Keratinocyte (primary cell): Measurements from ENCODE around the gene ACTG1. TPM values are rescaled to one million over a fixed set of nuclear protein-coding genes. Genes with fewer than 3 reads are reported as not detected.

Source experiments
- DNase-seq: peaks from one replicate; pipeline ENCODE4 v3.0.0-alpha.2; 2011; ENCODE audit warnings: low read depth, missing footprints, low spot score
- FAIRE-seq: peaks from 2 replicates; lab custom pipeline; 2011; peaks lifted over from hg19 to GRCh38; lab: Jason Lieb, UNC
- H2AFZ ChIP-seq: 2 replicates; pipeline ENCODE4 v1.6.0; 2012; ENCODE audit warnings: low read length, control low read depth, inconsistent platforms; ENCODE audit not compliant: control insufficient read depth
- H3K27ac ChIP-seq: 2 replicates; pipeline ENCODE4 v1.5.1; 2011; ENCODE audit warnings: low read length; ENCODE audit not compliant: control insufficient read depth, insufficient read depth
- H3K27me3 ChIP-seq: 3 replicates; pipeline ENCODE4 v1.6.0; 2011; ENCODE audit warnings: low read length; ENCODE audit not compliant: control insufficient read depth, insufficient read depth; ENCODE audit errors: extremely low read depth
- H3K36me3 ChIP-seq, 2 experiments: 2 replicates in 1 of 2; 3 replicates in 1 of 2; pipeline ENCODE4 v1.5.1; 2011; ENCODE audit warnings: low read length in 2 of 2, mild to moderate bottlenecking in 1 of 2; ENCODE audit not compliant: control insufficient read depth in 2 of 2, insufficient read depth in 2 of 2; ENCODE audit errors: extremely low read depth in 1 of 2
- H3K4me1 ChIP-seq: 3 replicates; pipeline ENCODE4 v1.5.1; 2011; ENCODE audit warnings: low read length; ENCODE audit not compliant: control insufficient read depth, insufficient read depth; ENCODE audit errors: extremely low read depth
- H3K4me2 ChIP-seq: 3 replicates; pipeline ENCODE4 v1.6.0; 2011; ENCODE audit warnings: low read depth, low read length; ENCODE audit not compliant: control insufficient read depth, insufficient read depth; ENCODE audit errors: extremely low read depth
- H3K4me3 ChIP-seq, 3 experiments: fragments of 200-600 bp in 1 of 3; sonication (generic) in 1 of 3; 2 replicates in 2 of 3; 3 replicates in 1 of 3; pipeline ENCODE4 v1.5.1; 2011 to 2016; ENCODE audit warnings: low read length in 3 of 3, mild to moderate bottlenecking in 3 of 3, control low read depth in 2 of 3, inconsistent platforms in 1 of 3, low read depth in 1 of 3, mixed read lengths in 1 of 3, mixed run types in 1 of 3, moderate library complexity in 1 of 3; ENCODE audit not compliant: control insufficient read depth in 2 of 3, insufficient read depth in 2 of 3; ENCODE audit errors: extremely low read depth in 1 of 3
- H3K79me2 ChIP-seq: 2 replicates; pipeline ENCODE4 v1.6.0; 2012; ENCODE audit warnings: low read length; ENCODE audit not compliant: control insufficient read depth, insufficient read depth
- H3K9ac ChIP-seq: 3 replicates; pipeline ENCODE4 v1.6.0; 2011; ENCODE audit warnings: low read length; ENCODE audit not compliant: control insufficient read depth, insufficient read depth; ENCODE audit errors: extremely low read depth
- H3K9me1 ChIP-seq: 3 replicates; pipeline ENCODE4 v1.6.0; 2011; ENCODE audit warnings: low read length; ENCODE audit not compliant: control insufficient read depth, insufficient read depth; ENCODE audit errors: extremely low read depth
- H3K9me3 ChIP-seq: 2 replicates; pipeline ENCODE4 v1.5.1; 2012; ENCODE audit warnings: low read depth, low read length; ENCODE audit not compliant: control insufficient read depth
- H4K20me1 ChIP-seq: 3 replicates; pipeline ENCODE4 v1.6.0; 2011; ENCODE audit warnings: low read length; ENCODE audit not compliant: control insufficient read depth, insufficient read depth; ENCODE audit errors: extremely low read depth
- EZH2 ChIP-seq: IDR thresholded peaks from one replicate; pipeline ENCODE4 v1.6.1; 2012; ENCODE audit warnings: inconsistent platforms, mild to moderate bottlenecking, low read length, moderate library complexity
- dilution Hi-C: fragments of 300-500 bp; cut with MboI; formaldehyde crosslinking; loops from one replicate; pipeline ENCODE4 v1.7.0; 2020; ENCODE audit warnings: low sequenced_read_pairs; ENCODE audit not compliant: extremely low pct_ligation_motif_present
- polyA plus RNA-seq, 5 experiments: library from polyadenylated mRNA; depleted of rRNA in 3 of 5; stranded (reverse) in 3 of 5; stranded (forward) in 1 of 5; unstranded in 1 of 5; fragments of >200 nt; gene quantifications; 1 replicate in 1 of 5; 2 replicates in 3 of 5; 3 replicates in 1 of 5; pipeline versions ENCODE4 v1.2.1 to v1.2.3, GENCODE V29; 2011 to 2012; ENCODE audit warnings: missing spikeins in 2 of 5, low read depth in 1 of 5, low replicate concordance in 1 of 5
- TF ChIP-seq, protein P1 (sequence below), 3 experiments: IDR thresholded peaks in 1 of 3; conservative IDR thresholded peaks in 1 of 3; optimal IDR thresholded peaks in 1 of 3; 2 replicates in 2 of 3; 3 replicates in 1 of 3; pipeline versions ENCODE3 to v1.5.1; 2011; ENCODE audit warnings: low read length in 3 of 3, mild to moderate bottlenecking in 3 of 3, moderate library complexity in 2 of 3, control low read depth in 1 of 3, inconsistent platforms in 1 of 3; ENCODE audit not compliant: insufficient read depth in 2 of 3; ENCODE audit errors: extremely low read depth in 1 of 3

Gene ACTG1
- polyA plus RNA-seq, 1 donor (not counting 4 experiments of a cell fraction or from before 2014, with no cell fraction given): 1,867 TPM

DNA sequence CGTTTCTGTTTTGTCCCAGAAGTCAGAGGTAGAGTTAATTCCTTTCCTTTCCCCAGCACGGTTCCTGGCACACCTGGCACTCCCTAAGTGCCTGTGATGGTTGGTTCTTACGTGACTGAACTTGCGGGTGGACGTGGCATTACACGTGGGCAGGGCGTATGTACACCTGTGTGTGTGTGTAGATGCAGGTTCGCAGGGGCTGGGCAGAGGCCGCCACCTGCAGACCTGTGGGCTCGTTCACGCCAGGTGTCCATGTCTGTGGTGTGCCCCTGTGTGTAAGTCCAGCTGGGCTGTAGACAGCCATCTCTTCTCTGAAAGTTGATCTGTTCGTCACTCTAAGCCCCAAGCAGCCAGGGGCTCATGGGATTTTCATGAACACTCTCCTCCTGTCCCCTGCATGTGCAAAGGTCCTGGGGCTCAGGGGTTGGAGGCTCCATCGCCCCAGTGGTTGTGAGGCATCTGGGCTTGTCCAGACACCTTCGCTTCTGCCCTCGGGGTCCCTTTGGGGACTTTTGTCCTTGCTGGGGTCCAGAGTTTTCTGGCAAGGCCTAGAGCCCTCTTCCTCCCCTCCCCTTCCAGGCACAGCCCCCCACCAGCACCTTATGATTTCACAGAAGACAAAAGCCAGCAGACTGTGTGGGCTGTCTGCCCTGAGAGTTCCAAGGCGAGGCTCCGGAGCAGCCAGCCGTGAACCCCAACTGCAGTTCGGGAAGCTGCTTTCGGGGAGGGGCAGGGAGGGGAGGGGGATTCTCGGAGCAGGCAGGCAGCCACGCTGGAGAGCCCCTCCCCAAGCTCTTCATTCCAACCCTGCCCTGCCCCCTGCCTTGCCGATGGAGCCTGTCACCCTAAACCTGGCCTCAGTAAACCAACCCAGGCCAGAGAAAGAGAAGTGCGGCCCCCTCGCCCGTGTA lies 10.1 kb upstream of the ACTG1 start:
- no peak for FAIRE-seq
- Histone ChIP-seq H2AFZ (no peak overlapping the region), H3K4me1 (peaks cover 11% of the 10 kb centered on the region), H3K27me3 (peaks cover 40% of the 10 kb centered on the region), H3K27ac (no peak overlapping the region), H3K9me3 (no peaks in the 10 kb centered on the region), H3K4me3 (no peak overlapping the region), H3K9ac (no peak overlapping the region), H3K9me1 (no peaks in the 10 kb centered on the region), H4K20me1 (peaks cover 3% of the 10 kb centered on the region), H3K79me2 (no peaks in the 10 kb centered on the region), H3K4me2 (no peak overlapping the region), H3K36me3 (no peaks in the 10 kb centered on the region)
- DNase-seq: no peak
- TF ChIP-seq, protein P1, sequence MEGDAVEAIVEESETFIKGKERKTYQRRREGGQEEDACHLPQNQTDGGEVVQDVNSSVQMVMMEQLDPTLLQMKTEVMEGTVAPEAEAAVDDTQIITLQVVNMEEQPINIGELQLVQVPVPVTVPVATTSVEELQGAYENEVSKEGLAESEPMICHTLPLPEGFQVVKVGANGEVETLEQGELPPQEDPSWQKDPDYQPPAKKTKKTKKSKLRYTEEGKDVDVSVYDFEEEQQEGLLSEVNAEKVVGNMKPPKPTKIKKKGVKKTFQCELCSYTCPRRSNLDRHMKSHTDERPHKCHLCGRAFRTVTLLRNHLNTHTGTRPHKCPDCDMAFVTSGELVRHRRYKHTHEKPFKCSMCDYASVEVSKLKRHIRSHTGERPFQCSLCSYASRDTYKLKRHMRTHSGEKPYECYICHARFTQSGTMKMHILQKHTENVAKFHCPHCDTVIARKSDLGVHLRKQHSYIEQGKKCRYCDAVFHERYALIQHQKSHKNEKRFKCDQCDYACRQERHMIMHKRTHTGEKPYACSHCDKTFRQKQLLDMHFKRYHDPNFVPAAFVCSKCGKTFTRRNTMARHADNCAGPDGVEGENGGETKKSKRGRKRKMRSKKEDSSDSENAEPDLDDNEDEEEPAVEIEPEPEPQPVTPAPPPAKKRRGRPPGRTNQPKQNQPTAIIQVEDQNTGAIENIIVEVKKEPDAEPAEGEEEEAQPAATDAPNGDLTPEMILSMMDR (optimal IDR thresholded peaks at IDR 0.05 in 1 of 3, IDR thresholded peaks at IDR 0.05 in 1 of 3, conservative IDR thresholded peaks at IDR 0.05 in 1 of 3; ENCODE audit: extremely low read depth in 1 of 3, insufficient read depth in 2 of 3, low read length in 3 of 3): no peak
- TF ChIP-seq EZH2: no peak
- dilution Hi-C loops: no loop called here

DNA sequence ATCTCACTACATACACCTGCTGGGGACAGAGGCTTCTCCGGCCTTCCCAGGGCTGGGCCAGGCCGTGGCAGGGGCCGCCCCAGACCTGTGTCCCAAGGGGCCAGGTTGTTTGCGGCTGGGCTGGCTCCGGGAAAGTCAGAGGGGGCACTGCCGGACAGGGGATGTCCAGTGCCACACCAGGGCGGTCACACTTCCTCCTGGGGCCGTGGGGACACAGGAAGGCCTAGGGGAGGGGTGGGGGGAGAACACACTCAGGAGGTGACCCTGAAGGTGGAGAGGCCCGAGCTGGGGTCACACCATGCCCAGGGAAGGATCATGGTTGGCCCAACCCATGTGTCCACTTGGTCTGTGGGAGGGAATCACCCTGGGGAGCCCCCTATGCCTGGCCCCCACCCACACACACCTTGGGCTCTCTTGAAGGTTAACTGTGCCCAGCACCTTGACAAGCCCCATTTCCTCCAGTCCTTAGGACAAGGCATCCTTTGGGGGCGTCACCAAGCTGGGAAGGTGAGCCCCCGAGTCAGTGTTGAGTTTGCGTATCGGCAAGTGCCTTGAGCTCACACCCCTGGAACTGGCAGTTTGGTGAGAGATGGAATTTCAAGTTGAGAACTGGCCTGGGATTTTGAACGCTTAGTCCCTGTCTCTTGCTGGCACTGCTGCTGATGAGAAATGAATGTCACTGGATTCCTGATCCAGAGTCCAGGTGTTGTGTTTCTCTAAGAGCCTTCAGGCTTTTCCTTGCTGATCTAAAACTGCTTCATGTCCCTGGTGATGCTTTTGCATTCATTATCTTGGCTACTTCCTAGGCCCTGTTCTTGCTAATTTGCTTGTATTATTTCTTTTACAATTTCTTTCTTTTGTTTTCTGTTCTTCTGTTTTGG lies 7.7 kb upstream of the ACTG1 start:
- H3K9me1 ChIP-seq: no peaks in the 10 kb centered on the region
- dilution Hi-C loops: no loop called here
- TF ChIP-seq, protein P1 (optimal IDR thresholded peaks at IDR 0.05 in 1 of 3, IDR thresholded peaks at IDR 0.05 in 1 of 3, conservative IDR thresholded peaks at IDR 0.05 in 1 of 3; ENCODE audit: extremely low read depth in 1 of 3, insufficient read depth in 2 of 3, low read length in 3 of 3): no peak
- no peak for TF ChIP-seq EZH2
- peaks cover 3% of the 10 kb centered on the region for H4K20me1 ChIP-seq
- H3K4me2 ChIP-seq: no peak overlapping the region
- H3K27ac ChIP-seq: no peak overlapping the region
- FAIRE-seq (no peak), DNase-seq (no peak)
- no peaks in the 10 kb centered on the region for H3K36me3 ChIP-seq
- peaks cover 19% of the 10 kb centered on the region for H3K27me3 ChIP-seq
- no peak overlapping the region for H3K9ac ChIP-seq
- H3K4me3 ChIP-seq: peak overlapping the region in 1 of 3 experiments; percentile 27
- H3K4me1 ChIP-seq: peaks cover 14% of the 10 kb centered on the region
- H2AFZ ChIP-seq: no peak overlapping the region
- H3K79me2 ChIP-seq: no peaks in the 10 kb centered on the region
- no peaks in the 10 kb centered on the region for H3K9me3 ChIP-seq
